Measurements from ENCODE around the gene RPP40.

Gene RPP40

GRCh38 chr6:4964675-4965561 is 38.9 kb downstream of the RPP40 start:
- TF ChIP-seq POLR2AphosphoS5 (IDR thresholded peaks at IDR 0.05; ENCODE audit: low read depth, low read length) (no peak), REST (IDR thresholded peaks at IDR 0.05; ENCODE audit: insufficient read depth in 1 of 2, low read depth in 2 of 2, low read length in 2 of 2) (no peak), SIN3A (IDR thresholded peaks at IDR 0.05; ENCODE audit: borderline replicate concordance, insufficient read depth, low read length) (no peak), TAF1 (IDR thresholded peaks at IDR 0.05; ENCODE audit: borderline replicate concordance, insufficient read depth, low read length) (no peak), FOXP2 (optimal IDR thresholded peaks at IDR 0.05; ENCODE audit: borderline replicate concordance, extremely low read depth, extremely low read length, insufficient read depth) (no peak)

- TF ChIP-seq REST (IDR thresholded peaks at IDR 0.05; ENCODE audit: insufficient read depth in 1 of 2, low read depth in 2 of 2, low read length in 2 of 2) (no peak), FOXP2 (optimal IDR thresholded peaks at IDR 0.05; ENCODE audit: borderline replicate concordance, extremely low read depth, extremely low read length, insufficient read depth) (no peak), POLR2AphosphoS5 (IDR thresholded peaks at IDR 0.05; ENCODE audit: low read depth, low read length) (no peak), SIN3A (IDR thresholded peaks at IDR 0.05; ENCODE audit: borderline replicate concordance, insufficient read depth, low read length) (no peak), TAF1 (IDR thresholded peaks at IDR 0.05; ENCODE audit: borderline replicate concordance, insufficient read depth, low read length) (no peak)
Measured at GRCh38 chr6:4962905-4963304, 40.9 kb downstream of the RPP40 start.

- no peak for TF ChIP-seq SIN3A (IDR thresholded peaks at IDR 0.05; ENCODE audit: borderline replicate concordance, insufficient read depth, low read length)
- TF ChIP-seq REST (IDR thresholded peaks at IDR 0.05; ENCODE audit: insufficient read depth in 1 of 2, low read depth in 2 of 2, low read length in 2 of 2) = no peak
- TF ChIP-seq TAF1 (IDR thresholded peaks at IDR 0.05; ENCODE audit: borderline replicate concordance, insufficient read depth, low read length) = no peak
- TF ChIP-seq POLR2AphosphoS5 (IDR thresholded peaks at IDR 0.05; ENCODE audit: low read depth, low read length) = no peak
- no peak for TF ChIP-seq FOXP2 (optimal IDR thresholded peaks at IDR 0.05; ENCODE audit: borderline replicate concordance, extremely low read depth, extremely low read length, insufficient read depth)
Measured at GRCh38 chr6:4961322-4962168, 42.3 kb downstream of the RPP40 start.

DNA sequence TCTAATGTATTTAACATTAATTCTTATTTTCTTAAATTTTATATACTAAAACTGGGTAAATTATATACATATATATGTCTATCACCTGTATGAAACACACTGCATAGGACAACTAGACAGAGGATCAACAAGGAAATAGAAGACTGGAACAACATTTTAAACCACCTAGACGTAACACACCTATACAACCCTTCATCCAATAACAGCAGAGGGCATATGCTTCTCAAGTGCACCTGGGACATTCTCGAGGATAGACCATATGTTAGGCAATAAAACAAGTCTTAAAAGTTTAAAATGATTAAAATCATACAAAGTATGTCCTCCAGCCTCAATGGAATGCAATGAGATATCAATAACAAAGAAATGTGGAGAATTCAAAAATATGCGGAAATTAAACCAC is 45.2 kb downstream of the RPP40 start:
- TF ChIP-seq TAF1 (IDR thresholded peaks at IDR 0.05; ENCODE audit: borderline replicate concordance, insufficient read depth, low read length) (no peak), POLR2AphosphoS5 (IDR thresholded peaks at IDR 0.05; ENCODE audit: low read depth, low read length) (no peak), SIN3A (IDR thresholded peaks at IDR 0.05; ENCODE audit: borderline replicate concordance, insufficient read depth, low read length) (no peak), FOXP2 (optimal IDR thresholded peaks at IDR 0.05; ENCODE audit: borderline replicate concordance, extremely low read depth, extremely low read length, insufficient read depth) (no peak), REST (IDR thresholded peaks at IDR 0.05; ENCODE audit: insufficient read depth in 1 of 2, low read depth in 2 of 2, low read length in 2 of 2) (no peak)

All from PFSK-1 (cell line).